SK-N-SH (cell line): ENCODE data around the gene EIF3B.

Experiments
- CHD2 ChIP-seq: fragments of 150-350 bp; IDR thresholded peaks from 2 replicates; pipeline ENCODE4 v1.6.1; 2018; ENCODE audit warnings: low read length; ENCODE audit not compliant: partially characterized antibody
- CTCF ChIP-seq: fragments of 200-600 bp; sonication (generic); IDR thresholded peaks from 2 replicates; pipeline ENCODE4 v1.6.1; 2017; ENCODE audit warnings: antibody characterized with exemption, mild to moderate bottlenecking, moderate library complexity
- FOXM1 ChIP-seq: IDR thresholded peaks from 2 replicates; pipeline ENCODE4 v1.4.0; 2012; ENCODE audit warnings: low read depth, mild to moderate bottlenecking
- GABPA ChIP-seq: IDR thresholded peaks from 2 replicates; pipeline ENCODE4 v1.4.0; 2012; ENCODE audit warnings: low read depth, mild to moderate bottlenecking
- GATA2 ChIP-seq: sonication (generic); formaldehyde crosslinking; IDR thresholded peaks from 2 replicates; pipeline ENCODE4 v1.5.0; 2020; ENCODE audit warnings: mild to moderate bottlenecking, missing genetic modification reagents
- NRF1 ChIP-seq: IDR thresholded peaks from 2 replicates; pipeline ENCODE4 v1.6.1; 2012; ENCODE audit warnings: low read depth, mild to moderate bottlenecking, low read length
- POLR2AphosphoS5 ChIP-seq: IDR thresholded peaks from 2 replicates; pipeline ENCODE4 v1.6.1; 2012; ENCODE audit warnings: low read depth, low read length
- RAD21 ChIP-seq: IDR thresholded peaks from 2 replicates; pipeline ENCODE4 v1.6.1; 2012; ENCODE audit warnings: mild to moderate bottlenecking, low read length
- RCOR1 ChIP-seq: fragments of 150-350 bp; IDR thresholded peaks from 2 replicates; pipeline ENCODE4 v1.6.1; 2017; ENCODE audit warnings: antibody characterized with exemption, low read length
- REST ChIP-seq: IDR thresholded peaks from 2 replicates; pipeline ENCODE4 v1.6.1; 2012; ENCODE audit warnings: mild to moderate bottlenecking, low read depth, low read length, moderate library complexity
- SIN3A ChIP-seq: IDR thresholded peaks from 2 replicates; pipeline ENCODE4 v1.6.1; 2012; ENCODE audit warnings: low read depth, mild to moderate bottlenecking, low read length, moderate library complexity, borderline replicate concordance
- TAF1 ChIP-seq: IDR thresholded peaks from 2 replicates; pipeline ENCODE4 v1.6.1; 2012; ENCODE audit warnings: low read depth, mild to moderate bottlenecking, low read length, moderate library complexity, borderline replicate concordance
- ZBTB33 ChIP-seq: IDR thresholded peaks from 2 replicates; pipeline ENCODE4 v1.4.0; 2012; ENCODE audit warnings: low read depth, borderline replicate concordance

- no peak for TF ChIP-seq CHD2
- no peak for TF ChIP-seq CTCF
- TF ChIP-seq RCOR1: no peak
- no peak for TF ChIP-seq GATA2 (CRISPR knock-in tag)
- no peak for TF ChIP-seq GABPA
- TF ChIP-seq ZBTB33: no peak
- no peak for TF ChIP-seq TAF1
- no peak for TF ChIP-seq REST
- TF ChIP-seq FOXM1: no peak
- no peak for TF ChIP-seq POLR2AphosphoS5
- TF ChIP-seq SIN3A: no peak
- no peak for TF ChIP-seq RAD21
- no peak for TF ChIP-seq NRF1
These were observed 2.5 kb downstream of the EIF3B start for GRCh38 chr7:2357165-2357564.
